ENCODE measurements around the gene ANKRD30BL.
"Not testable (repeated sequence)": the region's sequence is repeated elsewhere in the genome, so short reads cannot be mapped to it uniquely, and the experiment has no call there.

GRCh38 chr2:132167100-132167499, 5.3 kb upstream of the ANKRD30BL start:
- not testable (repeated sequence) for TF ChIP-seq CTCF, POLR2AphosphoS5 (IDR thresholded peaks at IDR 0.05)

Measured in breast epithelium (tissue), 3 donors.